Muscle of leg (tissue), 11 donors: ENCODE measurements around the gene KIF18A. TPM values are rescaled to one million over a fixed set of nuclear protein-coding genes. Genes with fewer than 3 reads are reported as not detected.

ENCODE experiments used
- DNase-seq: peaks from one replicate; pipeline ENCODE4 v3.0.0; 2013
- H3K27ac ChIP-seq: one replicate; pipeline ENCODE4 v1.5.1; 2013; ENCODE audit warnings: mild to moderate bottlenecking, low read length, control low read depth
- H3K27me3 ChIP-seq: one replicate; pipeline ENCODE4 v1.6.1; 2013; ENCODE audit warnings: low read length; ENCODE audit not compliant: control insufficient read depth, insufficient read depth
- H3K36me3 ChIP-seq: one replicate; pipeline ENCODE4 v1.6.1; 2013; ENCODE audit warnings: low read length; ENCODE audit not compliant: control insufficient read depth, insufficient read depth
- H3K4me1 ChIP-seq: one replicate; pipeline ENCODE4 v1.6.1; 2013; ENCODE audit warnings: low read length; ENCODE audit not compliant: control insufficient read depth, insufficient read depth
- H3K4me3 ChIP-seq: one replicate; pipeline ENCODE4 v1.5.1; 2013; ENCODE audit warnings: low read length, control low read depth
- H3K9me3 ChIP-seq: replicated peaks from 2 replicates; pipeline ENCODE4 v1.6.1; 2013; ENCODE audit warnings: low read depth, low read length; ENCODE audit not compliant: control insufficient read depth
- WGBS: methylation state at CpG from one replicate; pipeline ENCODE4 v1.1.5; 2013; ENCODE audit warnings: missing lambda C conversion rate; ENCODE audit not compliant: insufficient coverage; 5-methylcytosine and 5-hydroxymethylcytosine counted together
- polyA plus RNA-seq, 8 donors: library from polyadenylated mRNA; unstranded; fragments of 120-200 nt; gene quantifications; one replicate each; pipeline versions ENCODE4 v1.2.1 to v1.2.3, GENCODE V29; 2013; ENCODE audit warnings: inconsistent platforms in 1 of 8, low replicate concordance in 1 of 8; ENCODE audit not compliant: insufficient read length in 8 of 8, insufficient read depth in 1 of 8
- total RNA-seq: library from RNA; stranded (reverse); fragments of 120-200 nt; gene quantifications from one replicate; pipeline ENCODE4 v1.2.4, GENCODE V29; 2013

The KIF18A gene
- total and polyA plus RNA-seq, 9 donors = 3.9 to 7.4 (median 5.4) TPM

DNA sequence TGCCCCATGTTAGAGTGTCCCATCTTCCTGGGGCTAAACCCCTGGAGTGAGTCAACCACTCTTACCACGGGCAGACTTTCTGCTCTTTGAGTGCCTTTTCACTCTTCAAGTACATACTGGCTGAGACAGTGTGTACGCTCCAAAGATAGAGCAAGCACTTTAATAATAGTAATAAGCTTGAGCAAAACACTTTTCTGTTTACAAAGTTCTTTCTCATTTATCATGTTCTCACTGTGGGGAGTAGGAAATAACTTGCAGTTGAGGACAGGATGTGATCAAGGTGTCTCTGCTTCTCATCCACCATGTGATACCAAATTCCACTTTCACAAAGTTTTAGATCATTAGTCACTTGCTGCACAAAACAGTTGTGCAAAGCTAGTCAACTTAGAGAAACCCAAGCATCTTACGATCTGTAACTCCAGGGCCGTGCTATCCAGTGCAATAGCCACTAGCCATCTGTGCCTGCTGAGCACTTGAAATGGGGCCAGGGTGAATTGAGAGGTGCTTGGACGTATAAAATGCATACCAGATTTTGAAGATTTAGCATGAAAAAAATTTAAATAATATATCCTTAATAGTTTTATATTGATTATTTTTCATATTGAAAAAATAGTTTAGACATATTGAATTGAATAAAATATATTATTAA lies 135.3 kb downstream of the KIF18A start:
- H3K9me3 ChIP-seq = no peaks in the 10 kb centered on the region
- DNase-seq = no peak
- H3K4me1 ChIP-seq = no peaks in the 10 kb centered on the region

DNA sequence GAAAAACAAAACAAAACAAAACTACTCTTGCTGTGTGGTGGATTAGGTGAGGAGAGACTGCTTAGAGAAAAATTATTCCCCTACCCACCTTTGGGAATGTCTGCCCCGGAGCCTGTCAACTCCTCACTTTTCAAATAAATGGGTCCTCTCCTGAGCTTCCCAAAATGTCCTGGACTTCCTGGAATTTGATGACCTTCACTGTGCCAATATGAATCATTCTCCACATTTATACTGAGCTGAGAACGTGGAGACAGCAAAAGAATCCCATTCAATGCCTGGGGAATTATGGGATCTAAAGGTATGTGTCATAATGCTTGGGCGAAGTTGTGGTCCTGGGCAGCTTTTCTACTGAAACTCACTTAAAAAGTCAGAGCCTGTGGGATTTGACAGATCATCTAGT lies 136.8 kb downstream of the KIF18A start:
- Histone ChIP-seq H3K4me3 (no peak overlapping the region), H3K27ac (no peak overlapping the region), H3K4me1 (no peaks in the 10 kb centered on the region), H3K36me3 (no peaks in the 10 kb centered on the region), H3K27me3 (no peaks in the 10 kb centered on the region), H3K9me3 (no peaks in the 10 kb centered on the region)
- WGBS = no CpG with 5 or more reads among the region's 3 CpGs
- no peak for DNase-seq

More for the DNA sequence above, 135.3 kb downstream of the KIF18A start:
- no peaks in the 10 kb centered on the region for H3K36me3 ChIP-seq
- no peak overlapping the region for H3K4me3 ChIP-seq
- no peak overlapping the region for H3K27ac ChIP-seq
- H3K27me3 ChIP-seq = no peaks in the 10 kb centered on the region
- WGBS = 80% methylated on average over 1 of the region's 5 CpGs

Other genes with a start within 250 kb of the KIF18A start
- 14.6 TPM for gene METTL15, start 232 bp upstream of the KIF18A start, total RNA-seq
- gene METTL15, start 232 bp upstream of the KIF18A start, polyA plus RNA-seq = 10 to 100 TPM in 6 of 8 donors, 1 to 10 TPM in 2; 9.5 to 14.0 (median 11.3) TPM